Measurements from ENCODE around the gene TOR4A. TPM values are rescaled to one million over a fixed set of nuclear protein-coding genes. Genes with fewer than 3 reads are reported as not detected.
"Not testable (repeated sequence)": the region's sequence is repeated elsewhere in the genome, so short reads cannot be mapped to it uniquely, and the experiment has no call there.

Gene TOR4A
- total RNA-seq, 1 experiment from 2014 or later = 74.7 TPM

DNA sequence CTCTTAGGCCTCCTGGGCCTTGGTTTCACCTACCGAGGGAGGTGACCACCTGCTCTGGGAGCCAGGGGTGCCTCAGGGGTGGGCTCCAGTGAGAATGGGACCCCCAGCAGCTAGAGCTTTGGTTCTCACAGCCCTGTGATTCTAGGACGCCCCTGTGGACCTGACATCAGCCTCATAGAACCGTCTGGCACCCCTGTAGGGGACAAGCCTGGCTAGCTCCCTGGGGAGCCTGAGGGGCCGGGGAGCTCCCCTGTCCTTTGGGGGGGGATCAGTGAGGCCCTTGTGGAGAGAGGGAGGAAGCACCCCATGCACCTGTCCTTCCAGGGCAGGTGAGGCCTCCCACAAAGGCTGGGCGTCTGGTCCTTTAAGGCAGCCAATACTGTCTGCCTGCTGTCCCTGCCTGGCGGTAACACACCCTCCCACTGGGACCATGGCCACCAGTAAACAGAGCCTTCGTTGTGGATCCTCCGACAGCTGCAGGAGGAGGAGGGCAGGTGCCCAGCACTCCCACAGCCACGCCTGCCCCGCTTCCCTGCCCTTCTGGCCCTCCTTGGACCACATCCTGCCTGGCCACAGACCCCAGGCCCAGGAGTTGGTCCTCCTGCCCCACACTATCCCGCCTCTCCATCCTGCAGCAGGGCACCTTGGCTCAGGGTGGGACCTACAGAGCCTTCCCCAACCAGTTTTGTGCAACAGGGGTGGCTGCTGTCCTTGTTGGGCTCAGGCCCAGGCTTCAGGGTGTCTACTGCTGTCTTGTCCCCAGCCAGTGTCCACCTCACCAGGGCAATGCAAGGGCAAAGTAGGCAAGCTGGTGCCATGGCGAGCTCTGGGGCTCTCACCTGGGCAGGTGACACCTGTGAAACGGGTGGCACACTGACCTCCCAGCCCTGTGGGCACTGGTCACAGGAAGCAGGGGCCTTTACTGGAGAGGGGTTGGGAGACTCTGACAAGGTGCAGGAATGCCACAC is 39.5 kb upstream of the TOR4A start:
- DNase-seq (ENCODE audit: low read depth) = no peak

DNA sequence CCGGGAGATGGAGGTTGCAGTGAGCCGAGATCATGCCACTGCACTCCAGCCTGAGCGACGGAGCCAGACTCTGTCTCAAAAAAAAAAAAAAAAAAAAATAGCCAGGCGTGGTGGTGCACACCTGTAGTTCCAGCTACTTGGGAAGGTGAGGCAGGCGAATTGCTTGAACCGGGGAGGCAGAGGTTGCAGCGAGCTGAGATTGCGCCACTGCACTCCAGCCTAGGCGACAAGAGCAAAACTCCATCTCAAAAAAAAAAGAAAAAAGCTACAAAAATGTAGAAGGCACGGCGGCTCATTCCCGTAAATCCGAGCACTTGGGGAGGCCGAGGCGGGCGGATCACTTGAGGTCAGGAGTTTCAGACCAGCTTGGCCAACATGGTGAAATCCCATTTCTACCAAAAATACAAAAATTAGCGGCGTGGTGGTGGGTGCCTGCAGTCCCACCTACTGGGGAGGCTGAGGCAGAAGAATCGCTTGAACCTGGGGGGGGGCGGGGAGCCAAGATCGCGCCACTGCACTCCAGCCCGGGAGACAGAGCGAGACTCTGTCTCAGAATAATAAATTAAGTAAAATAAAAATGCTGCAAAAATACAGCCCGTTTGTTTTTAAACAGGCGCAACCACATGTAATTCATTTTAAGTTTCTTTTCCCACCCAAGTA is 37.9 kb upstream of the TOR4A start:
- DNase-seq (ENCODE audit: low read depth) = not testable (repeated sequence)

DNA sequence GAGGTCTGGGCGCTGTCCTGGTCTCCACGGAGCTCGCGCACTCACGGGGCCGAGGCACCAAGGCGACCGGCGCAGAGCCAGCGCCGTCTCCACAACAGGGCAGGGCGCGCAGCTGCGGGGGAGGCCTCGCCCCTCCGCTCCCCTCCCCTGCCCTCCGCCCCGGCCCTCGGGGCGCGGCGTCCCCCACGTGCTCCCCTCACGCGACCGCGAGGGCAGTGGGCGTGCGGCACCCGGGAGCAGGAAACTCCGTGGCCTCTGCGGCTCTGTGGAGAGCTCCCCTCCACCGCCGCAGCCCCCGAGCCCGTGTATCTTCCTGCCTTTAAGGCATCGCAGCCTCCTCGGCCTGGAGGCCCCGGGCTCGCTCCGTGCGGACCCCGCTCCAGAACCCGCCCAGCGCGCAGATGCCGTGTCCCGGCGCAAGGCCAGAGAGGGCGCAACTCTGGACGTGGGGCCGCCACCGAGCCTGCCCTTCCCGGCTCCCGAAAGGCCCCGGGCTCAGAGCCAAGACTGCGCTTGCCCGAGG is 37.1 kb upstream of the TOR4A start:
- DNase-seq (ENCODE audit: low read depth) = peak; percentile 60

DNA sequence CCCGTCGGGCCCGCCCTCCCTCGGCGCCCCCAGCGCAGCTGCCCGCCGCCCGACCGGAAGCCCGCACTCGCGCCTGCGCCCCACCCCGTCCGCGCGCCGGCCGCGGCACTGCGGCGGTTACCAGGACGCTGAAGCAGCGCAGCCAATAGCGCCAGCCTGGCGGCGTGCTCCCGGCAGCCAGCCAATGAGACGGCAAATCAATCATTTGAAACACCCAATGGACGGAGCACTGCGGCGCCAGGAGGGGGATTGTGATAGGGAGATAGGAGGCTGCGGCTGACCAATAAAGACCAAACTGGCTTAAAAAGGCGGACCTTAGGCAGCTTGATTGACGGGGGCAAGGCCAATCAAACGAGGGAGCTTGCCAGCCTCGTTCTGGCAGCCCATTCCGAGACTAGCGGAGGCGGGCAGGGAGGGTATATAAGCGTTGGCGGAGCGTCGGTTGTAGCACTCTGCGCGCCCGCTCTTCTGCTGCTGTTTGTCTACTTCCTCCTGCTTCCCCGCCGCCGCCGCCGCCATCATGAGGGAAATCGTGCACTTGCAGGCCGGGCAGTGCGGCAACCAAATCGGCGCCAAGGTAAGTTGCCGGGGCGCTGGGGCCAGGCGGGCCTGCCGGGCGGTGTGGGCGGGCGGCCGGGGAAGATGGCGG is 36.6 kb upstream of the TOR4A start, which contains the start of gene TUBB4B:
Gene TUBB4B (plus strand): TSS at position 447 of the 649 bp plus-strand sequence. CDS start 74 bp downstream, at position 521.
- DNase-seq (ENCODE audit: low read depth) = peak; percentile 100

DNA sequence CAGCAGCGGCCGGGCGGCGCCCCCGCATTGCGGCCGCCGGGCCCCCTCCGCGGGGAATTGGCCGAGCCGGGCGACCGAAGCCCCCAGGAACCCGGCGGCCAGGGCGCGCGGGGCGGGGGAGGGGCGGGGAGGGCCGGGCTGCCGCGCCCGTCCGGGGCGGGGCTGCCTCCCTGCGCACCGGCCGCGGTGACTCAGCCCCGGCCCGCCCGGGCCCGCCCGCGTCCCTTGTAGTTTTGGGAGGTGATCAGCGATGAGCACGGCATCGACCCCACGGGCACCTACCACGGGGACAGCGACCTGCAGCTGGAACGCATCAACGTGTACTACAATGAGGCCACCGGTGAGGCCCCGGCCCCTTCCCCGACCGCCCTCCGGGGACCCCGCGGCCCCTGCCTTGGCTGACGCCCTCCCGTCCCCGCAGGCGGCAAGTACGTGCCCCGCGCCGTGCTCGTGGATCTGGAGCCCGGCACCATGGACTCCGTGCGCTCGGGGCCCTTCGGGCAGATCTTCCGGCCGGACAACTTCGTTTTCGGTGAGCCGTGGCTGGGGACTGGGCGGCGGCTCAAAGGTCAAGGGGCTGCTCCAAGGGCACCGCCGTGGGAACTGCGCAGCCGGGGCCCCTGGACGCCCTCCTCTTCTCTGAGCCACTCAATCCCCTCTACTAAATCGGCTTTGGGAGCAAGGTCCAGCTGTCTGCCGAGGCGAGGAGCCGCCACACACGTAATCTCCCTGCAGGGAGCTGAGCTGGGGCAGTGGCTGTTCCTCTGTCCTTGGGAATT is 35.8 kb upstream of the TOR4A start:
- no peak for DNase-seq (ENCODE audit: low read depth)

DNA sequence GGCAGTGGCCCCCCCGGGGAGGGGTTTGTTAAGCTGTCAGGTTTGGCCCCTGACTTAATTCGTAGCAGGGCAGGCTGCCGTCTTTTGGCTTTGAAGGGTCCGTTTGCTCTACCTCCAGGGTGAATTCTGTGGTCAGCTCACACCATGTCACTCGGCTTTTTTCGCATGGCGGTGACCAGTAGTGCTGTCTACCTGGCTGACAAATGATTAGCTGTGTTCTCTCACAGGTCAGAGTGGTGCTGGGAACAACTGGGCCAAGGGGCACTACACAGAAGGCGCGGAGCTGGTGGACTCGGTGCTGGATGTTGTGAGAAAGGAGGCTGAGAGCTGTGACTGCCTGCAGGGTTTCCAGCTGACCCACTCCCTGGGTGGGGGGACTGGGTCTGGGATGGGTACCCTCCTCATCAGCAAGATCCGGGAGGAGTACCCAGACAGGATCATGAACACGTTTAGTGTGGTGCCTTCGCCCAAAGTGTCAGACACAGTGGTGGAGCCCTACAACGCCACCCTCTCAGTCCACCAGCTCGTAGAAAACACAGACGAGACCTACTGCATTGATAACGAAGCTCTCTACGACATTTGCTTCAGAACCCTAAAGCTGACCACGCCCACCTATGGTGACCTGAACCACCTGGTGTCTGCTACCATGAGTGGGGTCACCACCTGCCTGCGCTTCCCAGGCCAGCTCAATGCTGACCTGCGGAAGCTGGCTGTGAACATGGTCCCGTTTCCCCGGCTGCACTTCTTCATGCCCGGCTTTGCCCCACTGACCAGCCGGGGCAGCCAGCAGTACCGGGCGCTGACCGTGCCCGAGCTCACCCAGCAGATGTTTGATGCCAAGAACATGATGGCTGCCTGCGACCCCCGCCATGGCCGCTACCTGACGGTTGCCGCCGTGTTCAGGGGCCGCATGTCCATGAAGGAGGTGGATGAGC is 35.0 kb upstream of the TOR4A start:
- no peak for DNase-seq (ENCODE audit: low read depth)

DNA sequence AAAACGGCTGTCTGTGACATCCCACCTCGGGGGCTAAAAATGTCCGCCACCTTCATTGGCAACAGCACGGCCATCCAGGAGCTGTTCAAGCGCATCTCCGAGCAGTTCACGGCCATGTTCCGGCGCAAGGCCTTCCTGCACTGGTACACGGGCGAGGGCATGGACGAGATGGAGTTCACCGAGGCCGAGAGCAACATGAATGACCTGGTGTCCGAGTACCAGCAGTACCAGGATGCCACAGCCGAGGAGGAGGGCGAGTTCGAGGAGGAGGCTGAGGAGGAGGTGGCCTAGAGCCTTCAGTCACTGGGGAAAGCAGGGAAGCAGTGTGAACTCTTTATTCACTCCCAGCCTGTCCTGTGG is 34.3 kb upstream of the TOR4A start:
- not testable (repeated sequence) for DNase-seq (ENCODE audit: low read depth)

DNA sequence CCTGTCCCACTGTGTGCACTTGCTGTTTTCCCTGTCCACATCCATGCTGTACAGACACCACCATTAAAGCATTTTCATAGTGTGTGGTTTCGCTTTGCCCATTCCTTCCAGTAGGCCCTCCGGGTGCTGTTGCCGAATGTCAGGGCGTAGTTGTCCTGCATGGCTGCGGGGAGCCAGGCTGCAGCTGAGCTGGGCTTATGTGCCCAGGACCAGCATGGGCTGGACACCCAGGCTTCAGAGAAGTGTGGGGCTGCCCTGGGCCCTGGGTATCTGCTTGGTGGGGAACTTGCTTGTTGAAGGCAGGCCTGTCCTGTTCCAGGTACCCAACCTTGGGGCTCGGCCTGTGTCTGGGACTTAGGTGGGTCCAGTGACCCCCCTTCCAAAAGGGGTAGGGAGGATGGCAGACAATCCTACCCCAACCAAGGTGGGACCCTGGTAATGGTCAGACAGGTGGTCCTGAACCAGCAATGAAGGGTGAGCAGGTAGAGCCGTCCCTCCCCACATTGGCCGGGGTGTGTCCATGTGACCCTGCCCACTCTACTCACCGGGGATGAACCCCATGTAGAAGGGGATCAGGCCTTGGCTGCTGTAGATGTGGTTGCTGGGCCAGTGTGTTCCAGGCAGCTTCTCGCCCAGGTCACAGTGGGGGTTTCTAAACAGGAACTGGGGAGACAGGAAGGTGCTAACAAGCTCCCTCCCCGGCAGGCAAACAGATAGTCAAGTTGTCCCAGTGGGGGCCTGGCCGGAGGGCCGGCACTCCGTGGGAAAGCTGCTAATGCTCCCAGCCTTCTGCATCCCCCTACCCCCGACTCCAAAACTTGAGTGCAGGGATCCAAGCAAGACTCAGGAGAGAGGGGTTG is 33.7 kb upstream of the TOR4A start:
- DNase-seq (ENCODE audit: low read depth) = peak; percentile 52

DNA sequence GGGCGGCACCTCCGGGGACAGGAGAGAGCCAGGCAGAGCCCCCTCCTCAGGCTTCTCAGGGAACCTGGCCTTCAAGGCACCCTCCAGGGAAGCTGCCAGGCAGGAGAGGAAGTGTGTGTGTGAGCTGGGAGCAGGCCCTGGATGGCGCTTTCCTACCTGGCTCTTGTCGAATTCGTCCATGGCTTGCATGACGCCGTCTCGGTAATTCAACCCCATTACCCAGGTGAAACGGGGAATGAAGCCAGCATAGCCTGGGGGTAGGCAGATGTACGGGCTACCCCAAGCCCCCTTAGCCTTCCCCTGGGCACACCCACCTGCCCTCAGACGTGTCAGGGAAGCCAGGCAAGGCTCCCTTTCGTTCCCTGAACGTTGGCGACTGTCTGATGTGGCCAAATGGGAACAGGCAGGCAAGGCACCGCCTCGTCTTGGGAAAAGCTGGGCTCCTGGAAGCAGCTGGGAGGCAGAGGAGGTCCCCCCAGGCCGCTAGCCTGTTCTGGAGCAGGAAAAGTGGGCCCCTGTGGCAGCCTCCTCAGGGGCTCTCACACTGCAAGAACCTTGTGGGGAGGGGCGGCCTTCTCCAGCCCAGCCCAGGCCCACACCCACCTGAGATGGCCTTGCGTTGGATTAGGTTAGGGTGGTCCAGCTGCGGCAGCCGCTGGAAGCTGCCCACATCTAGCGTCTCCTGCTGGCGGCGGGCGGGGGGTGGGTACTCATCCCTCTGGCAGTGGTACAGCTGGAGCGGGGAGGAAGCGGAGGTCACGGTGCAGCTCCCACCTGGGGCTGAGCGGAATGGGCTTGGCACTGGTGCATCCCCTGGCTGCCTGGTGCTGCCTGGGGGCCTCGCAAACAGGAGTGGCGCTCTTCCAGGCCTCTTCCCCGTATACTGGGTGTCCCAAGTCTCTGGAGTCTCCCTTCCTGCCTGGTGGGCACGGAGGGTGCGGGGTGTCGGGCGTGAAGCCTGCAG is 32.8 kb upstream of the TOR4A start:
- no peak for DNase-seq (ENCODE audit: low read depth)

DNA sequence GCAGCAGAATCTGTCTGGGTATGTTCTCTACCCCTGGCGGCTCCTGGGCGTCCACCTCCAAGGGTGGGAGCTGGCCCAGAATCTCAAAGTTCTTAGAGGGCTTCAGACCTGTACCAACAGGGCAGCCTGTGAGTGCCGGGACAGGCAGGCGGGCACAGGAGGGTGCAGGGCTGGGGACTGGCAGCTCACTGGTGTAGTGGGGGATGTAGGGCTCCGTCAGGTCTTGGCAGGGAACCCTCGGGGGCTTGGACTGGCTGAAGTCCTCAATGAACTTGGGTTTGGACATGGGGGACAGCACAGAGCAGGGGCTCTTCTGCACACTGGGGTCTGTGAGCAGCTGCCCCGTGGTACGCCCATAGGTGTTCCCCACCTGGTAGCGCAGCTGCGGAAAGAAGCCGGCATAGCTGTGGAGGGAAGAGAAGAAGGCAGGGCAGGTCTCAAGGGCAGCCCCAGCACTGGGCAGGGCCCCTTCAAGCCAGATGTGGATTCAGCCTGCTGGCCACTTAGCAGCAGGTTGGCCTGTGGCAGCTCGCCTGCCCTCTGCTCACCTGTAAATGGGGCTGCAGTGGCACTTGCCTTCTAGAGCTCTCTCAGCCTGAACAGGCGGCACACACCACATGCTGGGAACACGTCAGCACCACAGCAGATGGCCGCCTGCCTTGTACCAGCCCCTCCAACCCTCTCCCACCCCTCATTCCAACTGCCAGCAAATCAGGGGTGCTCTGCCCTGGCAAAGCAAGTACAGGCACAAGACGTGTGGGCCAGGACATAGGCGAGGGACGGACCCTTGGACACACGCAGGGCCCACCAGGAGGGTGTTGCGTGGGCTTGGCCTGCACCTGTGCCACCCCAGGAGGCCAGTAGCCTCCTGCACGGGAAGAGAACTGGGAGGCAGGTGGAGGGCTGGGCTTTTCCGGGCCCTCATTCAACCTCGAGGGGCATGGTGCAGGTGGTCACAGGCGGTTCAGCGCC is 31.8 kb upstream of the TOR4A start:
- DNase-seq (ENCODE audit: low read depth) = no peak

DNA sequence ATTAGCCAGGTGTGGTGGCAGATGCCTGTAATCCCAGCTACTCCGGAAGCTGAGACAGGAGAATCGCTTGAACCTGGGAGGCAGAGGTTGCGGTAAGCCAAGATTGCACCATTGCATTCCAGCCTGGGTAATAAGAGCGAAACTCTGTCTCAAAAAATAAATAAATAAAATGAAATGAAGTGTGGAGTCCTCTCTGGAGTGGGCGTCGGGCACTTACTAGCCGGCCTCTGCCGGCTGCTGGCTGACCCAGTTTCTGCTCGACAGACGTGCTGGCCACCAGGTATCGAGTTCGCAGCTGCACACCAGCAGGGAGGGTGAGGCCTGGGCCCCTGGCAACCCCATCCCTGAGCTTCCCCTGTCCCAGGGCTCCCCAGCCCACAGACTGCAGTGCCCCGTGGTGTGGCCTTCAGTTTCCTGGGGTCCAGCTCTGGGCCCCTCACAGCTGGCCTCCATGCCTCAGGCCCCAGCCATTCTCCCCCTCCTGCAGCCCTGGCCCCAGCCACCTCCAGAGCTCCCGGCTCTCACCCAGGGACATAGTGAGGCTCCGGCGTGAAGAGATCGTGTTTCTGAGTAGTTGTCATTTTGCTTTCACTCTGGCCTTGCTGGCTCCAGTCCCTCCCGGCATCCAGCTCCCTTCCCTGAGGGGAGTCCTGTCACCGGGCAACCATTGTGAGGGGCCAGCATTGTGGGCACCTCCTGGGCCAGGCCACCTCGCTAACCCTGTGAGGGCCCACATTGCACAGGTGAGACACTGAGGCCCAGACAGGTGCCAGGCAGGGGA is 30.2 kb upstream of the TOR4A start:
- DNase-seq (ENCODE audit: low read depth) = no peak

DNA sequence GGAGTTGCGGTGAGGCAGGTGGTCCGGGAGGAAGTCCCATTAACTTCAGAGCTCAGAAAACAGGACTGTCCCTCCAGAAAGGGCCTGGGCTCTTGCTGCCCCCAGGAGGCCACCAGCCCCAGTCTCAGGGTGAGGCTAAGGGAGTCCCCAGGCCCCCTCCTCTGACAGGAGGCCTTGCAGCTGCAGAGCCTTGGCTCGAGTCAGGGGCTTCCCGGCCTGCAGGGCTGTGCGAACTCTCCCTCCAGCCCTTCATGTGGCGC is 29.7 kb upstream of the TOR4A start:
- no peak for DNase-seq (ENCODE audit: low read depth)

DNA sequence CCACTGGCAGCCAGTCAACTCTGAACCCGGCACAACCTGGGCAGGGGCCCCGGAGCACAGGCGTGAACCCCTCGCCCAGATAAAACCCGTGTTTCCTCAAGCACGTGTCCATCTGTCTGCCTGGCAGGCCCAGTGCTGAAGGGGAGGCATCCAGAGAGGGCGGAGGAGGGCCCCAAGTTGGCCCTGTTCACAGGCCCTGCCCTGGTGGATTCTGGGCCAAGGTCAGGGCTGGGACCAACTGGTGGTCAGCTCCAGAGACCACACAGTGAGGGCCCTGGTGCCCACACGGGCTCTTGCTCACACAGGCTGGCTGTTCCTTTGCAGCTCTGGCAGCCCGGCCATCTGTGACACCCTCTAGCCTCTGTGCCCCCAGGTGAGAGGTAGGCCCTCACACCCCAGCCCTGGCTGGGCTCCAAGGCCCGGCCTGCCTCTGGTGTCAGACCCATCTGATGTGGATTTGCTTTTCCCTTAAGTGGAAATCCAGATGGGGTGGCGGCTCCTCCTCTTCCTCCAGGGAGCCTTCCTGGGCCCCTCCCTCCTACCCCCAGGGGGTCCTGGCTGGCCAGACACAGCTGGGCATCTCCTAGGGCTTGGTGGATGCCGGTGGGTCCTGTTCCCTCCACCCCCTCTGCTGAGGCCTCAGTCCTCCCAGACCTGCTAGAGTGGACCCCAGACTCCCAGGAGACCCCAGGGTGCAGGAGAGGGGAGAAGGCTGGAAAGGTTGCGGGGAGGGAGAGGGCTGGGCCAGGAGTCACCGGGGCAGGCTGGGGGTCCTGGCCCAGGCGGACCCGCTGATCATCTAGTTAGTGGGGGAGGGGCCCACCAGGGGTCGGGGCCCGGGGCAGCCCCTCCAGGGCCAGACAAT is 27.0 kb upstream of the TOR4A start:
- DNase-seq (ENCODE audit: low read depth) = no peak

DNA sequence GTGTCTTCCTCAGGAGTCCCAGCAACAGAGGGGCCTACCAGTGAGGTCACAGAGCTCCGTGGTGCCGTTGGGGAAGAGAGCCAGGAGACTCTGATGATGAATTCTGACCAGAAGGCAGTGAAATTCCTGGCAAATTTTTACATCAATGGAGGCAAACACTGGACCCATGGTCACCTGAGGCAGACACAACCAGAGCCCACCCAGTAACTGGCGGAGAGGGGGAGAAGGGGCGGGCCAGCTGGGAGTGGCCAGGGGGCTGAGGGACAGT is 26.4 kb upstream of the TOR4A start, which contains the start of gene STPG3:
Gene STPG3 (plus strand): TSS at position 93 of the 268 bp plus-strand sequence. CDS start 1 bp downstream, at position 94.
- no peak for DNase-seq (ENCODE audit: low read depth)

Measured in HT1080 (cell line).